Endothelial cell of umbilical vein (primary cell): ENCODE measurements around the gene IL22. TPM values are rescaled to one million over a fixed set of nuclear protein-coding genes. Genes with fewer than 3 reads are reported as not detected.

Experiments
- BruUV-seq: library from RNA; stranded (reverse); fragments of 400-500 nt; replicated peaks from 2 replicates; lab custom pipeline; 2021; lab: Mats Ljungman, UMichigan
- CTCF ChIA-PET: fragments of 300-600, 350-600 bp; sonication (Branson Sonifier 250); formaldehyde crosslinking; loops from one replicate; lab custom pipeline; 2021; ENCODE audit warnings: antibody characterized with exemption, inconsistent platforms; lab: Charles Lee
- POLR2A ChIA-PET: fragments of 300-600, 350-600 bp; sonication (Branson Sonifier 250); formaldehyde crosslinking; loops from one replicate; lab custom pipeline; 2021; ENCODE audit warnings: antibody characterized with exemption, inconsistent platforms; lab: Charles Lee
- DNase-seq: peaks from one replicate; pipeline ENCODE4 v3.0.0-alpha.2; 2011; ENCODE audit warnings: low read depth, low spot score
- FAIRE-seq: peaks from 2 replicates; lab custom pipeline; 2011; peaks lifted over from hg19 to GRCh38; lab: Jason Lieb, UNC
- H2AFZ ChIP-seq: 2 replicates; pipeline ENCODE4 v1.6.0; 2012; ENCODE audit warnings: low read depth, low read length, control low read depth, inconsistent platforms
- H3K27ac ChIP-seq: 2 replicates; pipeline ENCODE4 v1.5.1; 2011; ENCODE audit warnings: low read depth, mild to moderate bottlenecking, control low read depth, low read length, moderate library complexity; ENCODE audit not compliant: insufficient read depth
- H3K27me3 ChIP-seq, 2 experiments: 2 replicates each; pipeline versions ENCODE4 v1.6.0 to v1.6.1; 2011; ENCODE audit warnings: low read length in 2 of 2, mixed read lengths in 1 of 2; ENCODE audit not compliant: control insufficient read depth in 2 of 2, insufficient read depth in 2 of 2
- H3K36me3 ChIP-seq, 2 experiments: 2 replicates in 1 of 2; 3 replicates in 1 of 2; pipeline ENCODE4 v1.5.1; 2011; ENCODE audit warnings: low read length in 2 of 2, mild to moderate bottlenecking in 1 of 2, moderate library complexity in 1 of 2; ENCODE audit not compliant: control insufficient read depth in 2 of 2, insufficient read depth in 2 of 2; ENCODE audit errors: extremely low read depth in 1 of 2
- H3K4me1 ChIP-seq: 3 replicates; pipeline ENCODE4 v1.5.1; 2011; ENCODE audit warnings: mild to moderate bottlenecking, low read length; ENCODE audit not compliant: control insufficient read depth, insufficient read depth; ENCODE audit errors: extremely low read depth
- H3K4me2 ChIP-seq: 2 replicates; pipeline ENCODE4 v1.6.1; 2011; ENCODE audit warnings: low read length, control low read depth, mixed read lengths; ENCODE audit not compliant: insufficient read depth
- H3K4me3 ChIP-seq, 3 experiments: fragments of 200-600 bp in 1 of 3; sonication (generic), shearing (Covaris generic) in 1 of 3; replicated peaks in 1 of 3; 2 replicates each; pipeline ENCODE4 v1.5.1; 2011 to 2016; ENCODE audit warnings: control low read depth in 3 of 3, low read length in 3 of 3, mild to moderate bottlenecking in 2 of 3, inconsistent platforms in 1 of 3, low read depth in 1 of 3, moderate library complexity in 1 of 3; ENCODE audit not compliant: insufficient read depth in 1 of 3
- H3K79me2 ChIP-seq: 2 replicates; pipeline ENCODE4 v1.6.0; 2012; ENCODE audit warnings: low read length, inconsistent platforms; ENCODE audit not compliant: control insufficient read depth, insufficient read depth
- H3K9ac ChIP-seq: replicated peaks from 2 replicates; pipeline ENCODE3; 2011; ENCODE audit warnings: low read length, control low read depth; ENCODE audit not compliant: insufficient read depth; ENCODE audit errors: extremely low read depth
- H3K9me1 ChIP-seq: replicated peaks from 3 replicates; pipeline ENCODE4 v1.6.0; 2011; ENCODE audit warnings: mild to moderate bottlenecking, low read length; ENCODE audit not compliant: control insufficient read depth, insufficient read depth; ENCODE audit errors: extremely low read depth
- H3K9me3 ChIP-seq: replicated peaks from 2 replicates; pipeline ENCODE4 v1.5.1; 2012; ENCODE audit warnings: low read length, inconsistent platforms; ENCODE audit not compliant: control insufficient read depth, insufficient read depth
- H4K20me1 ChIP-seq: replicated peaks from 2 replicates; pipeline ENCODE3; 2011; ENCODE audit warnings: mild to moderate bottlenecking, low read length; ENCODE audit not compliant: control insufficient read depth, insufficient read depth; ENCODE audit errors: extremely low read depth
- CTCF ChIP-seq, 2 donors: IDR thresholded peaks; 1 replicate in 1 of 2; 2 replicates in 1 of 2; pipeline ENCODE4 v1.5.1; 2011; ENCODE audit warnings: low read length in 2 of 2, mild to moderate bottlenecking in 2 of 2, moderate library complexity in 2 of 2, control low read depth in 1 of 2, inconsistent platforms in 1 of 2, low read depth in 1 of 2; ENCODE audit not compliant: insufficient read depth in 1 of 2; ENCODE audit errors: extremely low read depth in 1 of 2
- EZH2 ChIP-seq: IDR thresholded peaks from 2 replicates; pipeline ENCODE4 v1.6.1; 2012; ENCODE audit warnings: borderline replicate concordance, low read depth, mild to moderate bottlenecking, moderate library complexity, low read length, inconsistent platforms; ENCODE audit not compliant: severe bottlenecking
- FOS ChIP-seq: IDR thresholded peaks from 2 replicates; pipeline ENCODE4 v1.6.1; 2011; ENCODE audit warnings: mild to moderate bottlenecking, low read length, moderate library complexity, borderline replicate concordance; ENCODE audit not compliant: insufficient read depth
- GATA2 ChIP-seq: IDR thresholded peaks from 2 replicates; pipeline ENCODE4 v1.7.0; 2011; ENCODE audit warnings: low read depth, mild to moderate bottlenecking, moderate library complexity, mixed read lengths, low read length; ENCODE audit not compliant: insufficient read length, insufficient read depth
- JUN ChIP-seq: IDR thresholded peaks from 2 replicates; pipeline ENCODE4 v1.6.1; 2011; ENCODE audit warnings: borderline replicate concordance, low read depth; ENCODE audit not compliant: insufficient read length, insufficient read depth
- MAX ChIP-seq: IDR thresholded peaks from 2 replicates; pipeline ENCODE4 v1.6.1; 2011; ENCODE audit not compliant: insufficient read depth, insufficient read length
- MYC ChIP-seq: IDR thresholded peaks from one replicate; pipeline ENCODE4 v1.6.1; 2011; ENCODE audit warnings: mild to moderate bottlenecking, low read depth, low read length
- POLR2A ChIP-seq: IDR thresholded peaks from 2 replicates; pipeline ENCODE4 v1.6.1; 2012; ENCODE audit warnings: low read depth, mild to moderate bottlenecking, control low read depth, low read length
- POLR2AphosphoS5 ChIP-seq: IDR thresholded peaks from 2 replicates; pipeline ENCODE4 v1.6.1; 2012; ENCODE audit warnings: low read depth, mild to moderate bottlenecking, control low read depth, low read length, moderate library complexity; ENCODE audit not compliant: insufficient read depth
- dilution Hi-C: fragments of 300-500 bp; cut with MboI; formaldehyde crosslinking; loops from one replicate; pipeline ENCODE4 v1.15.0; 2019; ENCODE audit warnings: low sequenced_read_pairs; ENCODE audit not compliant: extremely low pct_ligation_motif_present
- intact Hi-C: fragments of 100-400 bp; cut with micrococcal nuclease; formaldehyde crosslinking; loops from one replicate; pipeline ENCODE4 v1.10.0; 2022
- polyA plus RNA-seq, 4 experiments: library from polyadenylated mRNA; depleted of rRNA in 3 of 4; stranded (reverse) in 3 of 4; unstranded in 1 of 4; fragments of >200 nt; gene quantifications; 2 replicates each; pipeline versions ENCODE4 v1.2.1 to v1.2.3, GENCODE V29; 2011 to 2012; ENCODE audit warnings: missing spikeins in 1 of 4
- total RNA-seq: library from RNA; stranded (reverse); gene quantifications from 2 replicates; pipeline ENCODE4 v1.2.3, GENCODE V29; 2021

The IL22 gene
- total and polyA plus RNA-seq, 2 donors (not counting 3 experiments of a cell fraction or from before 2014, with no cell fraction given): not detected

- FAIRE-seq (no peak), DNase-seq (no peak)
- H3K9ac ChIP-seq: no peak overlapping the region
- intact Hi-C loops (no loop called here), dilution Hi-C loops (no loop called here)
- H3K9me1 ChIP-seq: no peaks in the 10 kb centered on the region
- no peaks in the 10 kb centered on the region for H4K20me1 ChIP-seq
- H2AFZ ChIP-seq: no peak overlapping the region
- H3K9me3 ChIP-seq: no peaks in the 10 kb centered on the region
- no peaks in the 10 kb centered on the region for H3K4me1 ChIP-seq
- no TSS peak for BruUV-seq
- no peaks in the 10 kb centered on the region for H3K79me2 ChIP-seq
- TF ChIP-seq EZH2 (no peak), POLR2AphosphoS5 (no peak), MAX (no peak), POLR2A (no peak), MYC (no peak), FOS (no peak), JUN (no peak), GATA2 (no peak), CTCF (IDR thresholded peaks at IDR 0.05; ENCODE audit: extremely low read depth in 1 of 2, insufficient read depth in 1 of 2, low read depth in 1 of 2, low read length in 2 of 2) (no peak)
- no peaks in the 10 kb centered on the region for H3K36me3 ChIP-seq
- ChIA-PET POLR2A (no interaction called here), CTCF (interaction anchor here (1.2 kb wide), 1 partner anchor 12 kb away, joined by 4 read pairs; no protein-coding TSS in a partner anchor)
- no peak overlapping the region for H3K4me2 ChIP-seq
- H3K27ac ChIP-seq: no peak overlapping the region
- no peak overlapping the region for H3K4me3 ChIP-seq
- peaks cover 6 to 7% of the 10 kb centered on the region in 2 experiments for H3K27me3 ChIP-seq
These were observed 17.9 kb upstream of the IL22 start for GRCh38 chr12:68271346-68271745.
